ENCODE results near the gene MZB1. TPM values are rescaled to one million over a fixed set of nuclear protein-coding genes. Genes with fewer than 3 reads are reported as not detected.

The MZB1 gene
- total and polyA plus RNA-seq, 9 donors: 0.50 to 1.8 (median 1.2) TPM; not detected in 1

- intact Hi-C loops (cut with DNase I): no loop called here
- DNase-seq: no peak
- H3K4me3 ChIP-seq: no peak overlapping the region
- H3K27ac ChIP-seq: no peak overlapping the region
- 84 to 92% (median 84%) methylated on average over 1 of the region's 1 CpG for WGBS, 3 donors
- H3K27me3 ChIP-seq: no peaks in the 10 kb centered on the region
- H3K4me1 ChIP-seq (ENCODE audit: insufficient read depth): peaks cover 3% of the 10 kb centered on the region
- TF ChIP-seq POLR2A (IDR thresholded peaks at IDR 0.05) (no peak), CTCF (IDR thresholded peaks at IDR 0.05) (no peak), EP300 (IDR thresholded peaks at IDR 0.05) (no peak)
- no peaks in the 10 kb centered on the region for H3K9me3 ChIP-seq
- H3K36me3 ChIP-seq: no peaks in the 10 kb centered on the region
Measured at GRCh38 chr5:139369181-139369580, 20.5 kb downstream of the MZB1 start.

- TF ChIP-seq POLR2A (IDR thresholded peaks at IDR 0.05) (no peak), CTCF (IDR thresholded peaks at IDR 0.05) (no peak), EP300 (IDR thresholded peaks at IDR 0.05) (no peak)
- DNase-seq: no peak
- WGBS, 3 donors: 64 to 72% (median 69%) methylated on average over 2 of the region's 2 CpGs
- Histone ChIP-seq H3K27ac (no peak overlapping the region), H3K36me3 (no peaks in the 10 kb centered on the region), H3K4me1 (ENCODE audit: insufficient read depth) (no peaks in the 10 kb centered on the region), H3K9me3 (no peaks in the 10 kb centered on the region), H3K27me3 (no peaks in the 10 kb centered on the region), H3K4me3 (no peak overlapping the region)
- intact Hi-C loops (cut with DNase I): no loop called here
Measured at GRCh38 chr5:139368613-139369012, 21.1 kb downstream of the MZB1 start.

GRCh38 chr5:139364466-139364865, 25.2 kb downstream of the MZB1 start:
- Histone ChIP-seq H3K27me3 (no peaks in the 10 kb centered on the region), H3K9me3 (no peaks in the 10 kb centered on the region), H3K4me3 (no peak overlapping the region), H3K36me3 (no peaks in the 10 kb centered on the region), H3K27ac (no peak overlapping the region), H3K4me1 (ENCODE audit: insufficient read depth) (peaks cover 2% of the 10 kb centered on the region)
- DNase-seq: no peak
- TF ChIP-seq POLR2A (IDR thresholded peaks at IDR 0.05): no peak
- no peak for TF ChIP-seq CTCF (IDR thresholded peaks at IDR 0.05)
- TF ChIP-seq EP300 (IDR thresholded peaks at IDR 0.05): no peak
- 43 to 51% (median 45%) methylated on average over 2 of the region's 2 CpGs for WGBS, 3 donors
- intact Hi-C loops (cut with DNase I): no loop called here

- DNase-seq: no peak
- H3K27ac ChIP-seq: no peak overlapping the region
- H3K4me1 ChIP-seq (ENCODE audit: insufficient read depth): peaks cover 2% of the 10 kb centered on the region
- TF ChIP-seq EP300 (IDR thresholded peaks at IDR 0.05) (no peak), CTCF (IDR thresholded peaks at IDR 0.05) (no peak), POLR2A (IDR thresholded peaks at IDR 0.05) (no peak)
- H3K4me3 ChIP-seq: no peak overlapping the region
- intact Hi-C loops (cut with DNase I): no loop called here
- no peaks in the 10 kb centered on the region for H3K9me3 ChIP-seq
- H3K27me3 ChIP-seq: no peaks in the 10 kb centered on the region
- no peaks in the 10 kb centered on the region for H3K36me3 ChIP-seq
- 71 to 86% (median 84%) methylated on average over 2 of the region's 2 CpGs for WGBS, 3 donors
Measured at GRCh38 chr5:139363937-139364336, 25.8 kb downstream of the MZB1 start.
